Measurements from ENCODE around the gene INS. TPM values are rescaled to one million over a fixed set of nuclear protein-coding genes. Genes with fewer than 3 reads are reported as not detected.

The INS gene
- total RNA-seq, 1 experiment from 2014 or later = not detected

- no peak for TF ChIP-seq EZH2 (IDR thresholded peaks at IDR 0.05; ENCODE audit: borderline replicate concordance, low read depth, low read length, poor library complexity, severe bottlenecking)
- no peak for TF ChIP-seq CTCF (conservative IDR thresholded peaks at IDR 0.05; ENCODE audit: low read depth, low read length)
- Histone ChIP-seq H3K4me3 (ENCODE audit: low read depth, low read length, poor library complexity, severe bottlenecking) (no peak overlapping the region), H3K9me3 (ENCODE audit: low read depth, low read length, poor library complexity, severe bottlenecking) (no peaks in the 10 kb centered on the region), H3K4me1 (ENCODE audit: insufficient read depth, low read length, poor library complexity, severe bottlenecking) (no peaks in the 10 kb centered on the region), H3K27me3 (replicated peaks; ENCODE audit: insufficient read depth, low read depth, low read length, poor library complexity) (no peaks in the 10 kb centered on the region), H3K36me3 (ENCODE audit: insufficient read depth, low read length, poor library complexity, severe bottlenecking) (no peaks in the 10 kb centered on the region), H3K27ac (ENCODE audit: low read depth, low read length, poor library complexity, severe bottlenecking) (no peak overlapping the region)
- CTCF ChIA-PET = no interaction called here
- BruUV-seq (replicated peaks) = no TSS peak
- POLR2A ChIA-PET (ENCODE audit: low non-redundant PET) = no interaction called here
- intact Hi-C loops (cut with micrococcal nuclease; ENCODE audit: unreplicated experiment) = no loop called here
- no peak for DNase-seq (ENCODE audit: low spot score)
These were observed 44.3 kb downstream of the INS start for GRCh38 chr11:2116680-2117079.

- Histone ChIP-seq H3K27ac (ENCODE audit: low read depth, low read length, poor library complexity, severe bottlenecking) (no peak overlapping the region), H3K9me3 (ENCODE audit: low read depth, low read length, poor library complexity, severe bottlenecking) (no peaks in the 10 kb centered on the region), H3K36me3 (ENCODE audit: insufficient read depth, low read length, poor library complexity, severe bottlenecking) (no peaks in the 10 kb centered on the region), H3K4me3 (ENCODE audit: low read depth, low read length, poor library complexity, severe bottlenecking) (no peak overlapping the region), H3K27me3 (replicated peaks; ENCODE audit: insufficient read depth, low read depth, low read length, poor library complexity) (no peaks in the 10 kb centered on the region), H3K4me1 (ENCODE audit: insufficient read depth, low read length, poor library complexity, severe bottlenecking) (no peaks in the 10 kb centered on the region)
- intact Hi-C loops (cut with micrococcal nuclease; ENCODE audit: unreplicated experiment) = no loop called here
- ChIA-PET CTCF (no interaction called here), POLR2A (ENCODE audit: low non-redundant PET) (no interaction called here)
- BruUV-seq (replicated peaks) = no TSS peak
- DNase-seq (ENCODE audit: low spot score) = no peak
- TF ChIP-seq CTCF (conservative IDR thresholded peaks at IDR 0.05; ENCODE audit: low read depth, low read length) = no peak
- no peak for TF ChIP-seq EZH2 (IDR thresholded peaks at IDR 0.05; ENCODE audit: borderline replicate concordance, low read depth, low read length, poor library complexity, severe bottlenecking)
These were observed 45.7 kb downstream of the INS start for GRCh38 chr11:2115308-2115707.

GRCh38 chr11:2114430-2115241, 46.4 kb downstream of the INS start:
- TF ChIP-seq EZH2 (IDR thresholded peaks at IDR 0.05; ENCODE audit: borderline replicate concordance, low read depth, low read length, poor library complexity, severe bottlenecking) (no peak), CTCF (conservative IDR thresholded peaks at IDR 0.05; ENCODE audit: low read depth, low read length) (no peak)
- ChIA-PET POLR2A (ENCODE audit: low non-redundant PET) (no interaction called here), CTCF (no interaction called here)
- Histone ChIP-seq H3K4me3 (ENCODE audit: low read depth, low read length, poor library complexity, severe bottlenecking) (no peak overlapping the region), H3K4me1 (ENCODE audit: insufficient read depth, low read length, poor library complexity, severe bottlenecking) (no peaks in the 10 kb centered on the region), H3K27ac (ENCODE audit: low read depth, low read length, poor library complexity, severe bottlenecking) (no peak overlapping the region), H3K36me3 (ENCODE audit: insufficient read depth, low read length, poor library complexity, severe bottlenecking) (no peaks in the 10 kb centered on the region), H3K27me3 (replicated peaks; ENCODE audit: insufficient read depth, low read depth, low read length, poor library complexity) (no peaks in the 10 kb centered on the region), H3K9me3 (ENCODE audit: low read depth, low read length, poor library complexity, severe bottlenecking) (no peaks in the 10 kb centered on the region)
- BruUV-seq (replicated peaks) = no TSS peak
- DNase-seq (ENCODE audit: low spot score) = no peak
- intact Hi-C loops (cut with micrococcal nuclease; ENCODE audit: unreplicated experiment) = no loop called here
